ENCODE data around the gene PCNX1.

Gene PCNX1

GRCh38 chr14:71148627-71149026 is 241.4 kb downstream of the PCNX1 start:
- TF ChIP-seq, protein P1, sequence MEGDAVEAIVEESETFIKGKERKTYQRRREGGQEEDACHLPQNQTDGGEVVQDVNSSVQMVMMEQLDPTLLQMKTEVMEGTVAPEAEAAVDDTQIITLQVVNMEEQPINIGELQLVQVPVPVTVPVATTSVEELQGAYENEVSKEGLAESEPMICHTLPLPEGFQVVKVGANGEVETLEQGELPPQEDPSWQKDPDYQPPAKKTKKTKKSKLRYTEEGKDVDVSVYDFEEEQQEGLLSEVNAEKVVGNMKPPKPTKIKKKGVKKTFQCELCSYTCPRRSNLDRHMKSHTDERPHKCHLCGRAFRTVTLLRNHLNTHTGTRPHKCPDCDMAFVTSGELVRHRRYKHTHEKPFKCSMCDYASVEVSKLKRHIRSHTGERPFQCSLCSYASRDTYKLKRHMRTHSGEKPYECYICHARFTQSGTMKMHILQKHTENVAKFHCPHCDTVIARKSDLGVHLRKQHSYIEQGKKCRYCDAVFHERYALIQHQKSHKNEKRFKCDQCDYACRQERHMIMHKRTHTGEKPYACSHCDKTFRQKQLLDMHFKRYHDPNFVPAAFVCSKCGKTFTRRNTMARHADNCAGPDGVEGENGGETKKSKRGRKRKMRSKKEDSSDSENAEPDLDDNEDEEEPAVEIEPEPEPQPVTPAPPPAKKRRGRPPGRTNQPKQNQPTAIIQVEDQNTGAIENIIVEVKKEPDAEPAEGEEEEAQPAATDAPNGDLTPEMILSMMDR (IDR thresholded peaks at IDR 0.05; ENCODE audit: low read depth, low read length): no peak
- no peak overlapping the region for H3K4me3 ChIP-seq (ENCODE audit: low read depth, low read length)

- no peak overlapping the region for H3K4me3 ChIP-seq (ENCODE audit: low read depth, low read length)
- TF ChIP-seq, protein P1 (IDR thresholded peaks at IDR 0.05; ENCODE audit: low read depth, low read length): no peak
These were observed 243.5 kb downstream of the PCNX1 start for GRCh38 chr14:71150737-71151136.

GRCh38 chr14:71155743-71156142 is 248.5 kb downstream of the PCNX1 start:
- TF ChIP-seq, protein P1 (IDR thresholded peaks at IDR 0.05; ENCODE audit: low read depth, low read length): no peak

DNA sequence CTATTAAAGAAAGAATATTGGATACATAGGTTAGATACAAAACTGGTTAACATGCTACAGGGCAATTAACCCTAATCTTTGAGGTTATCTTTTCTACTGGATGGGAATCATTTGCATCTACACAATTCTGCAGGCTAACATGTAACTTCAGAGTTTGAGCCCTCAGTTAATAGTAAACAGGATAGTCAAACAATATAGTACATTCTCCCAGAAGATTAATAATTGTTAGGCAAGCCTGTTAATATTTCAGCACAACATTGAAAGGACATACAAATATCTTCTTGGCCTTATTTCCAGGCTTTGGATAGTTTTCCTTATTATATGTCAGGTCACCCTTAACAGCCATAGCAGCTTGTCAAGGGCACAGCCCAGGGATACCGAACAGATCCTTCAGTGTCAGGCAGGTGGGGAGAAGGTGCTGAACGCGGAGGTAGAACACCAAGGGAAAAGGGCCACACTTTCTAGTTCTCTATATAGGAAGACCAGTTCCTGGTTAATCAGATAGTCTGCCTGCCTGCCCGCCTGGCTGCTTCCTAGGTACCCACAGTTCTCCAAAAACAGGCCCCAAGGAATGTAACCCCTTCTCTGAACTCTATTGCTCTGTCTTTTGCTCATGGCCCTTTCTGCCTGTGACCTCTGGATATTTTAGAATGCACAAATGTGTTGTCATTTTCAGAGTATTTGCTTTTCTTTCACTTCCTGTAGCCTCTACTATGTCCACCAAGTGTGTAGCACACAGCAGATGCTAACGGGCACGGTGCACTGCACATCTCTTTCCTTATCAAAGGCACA is 256.0 kb downstream of the PCNX1 start:
- TF ChIP-seq, protein P1 (IDR thresholded peaks at IDR 0.05; ENCODE audit: low read depth, low read length): no peak

More at GRCh38 chr14:71155743-71156142, 248.5 kb downstream of the PCNX1 start:
- no peak overlapping the region for H3K4me3 ChIP-seq (ENCODE audit: low read depth, low read length)

GRCh38 chr14:71163842-71164629 is 256.8 kb downstream of the PCNX1 start:
- no peak overlapping the region for H3K4me3 ChIP-seq (ENCODE audit: low read depth, low read length)
- TF ChIP-seq, protein P1 (IDR thresholded peaks at IDR 0.05; ENCODE audit: low read depth, low read length): no peak

More for the DNA sequence above, 256.0 kb downstream of the PCNX1 start:
- no peak overlapping the region for H3K4me3 ChIP-seq (ENCODE audit: low read depth, low read length)
